Endothelial cell of umbilical vein (primary cell): ENCODE data around the gene DEPDC5.

Source experiments
- CTCF ChIP-seq, 2 donors: IDR thresholded peaks; 1 replicate in 1 of 2; 2 replicates in 1 of 2; pipeline ENCODE4 v1.5.1; 2011; ENCODE audit warnings: low read length in 2 of 2, mild to moderate bottlenecking in 2 of 2, moderate library complexity in 2 of 2, control low read depth in 1 of 2, inconsistent platforms in 1 of 2, low read depth in 1 of 2; ENCODE audit not compliant: insufficient read depth in 1 of 2; ENCODE audit errors: extremely low read depth in 1 of 2
- EZH2 ChIP-seq: IDR thresholded peaks from 2 replicates; pipeline ENCODE4 v1.6.1; 2012; ENCODE audit warnings: borderline replicate concordance, low read depth, mild to moderate bottlenecking, moderate library complexity, low read length, inconsistent platforms; ENCODE audit not compliant: severe bottlenecking
- FOS ChIP-seq: IDR thresholded peaks from 2 replicates; pipeline ENCODE4 v1.6.1; 2011; ENCODE audit warnings: mild to moderate bottlenecking, low read length, moderate library complexity, borderline replicate concordance; ENCODE audit not compliant: insufficient read depth
- JUN ChIP-seq: IDR thresholded peaks from 2 replicates; pipeline ENCODE4 v1.6.1; 2011; ENCODE audit warnings: borderline replicate concordance, low read depth; ENCODE audit not compliant: insufficient read length, insufficient read depth
- MAX ChIP-seq: IDR thresholded peaks from 2 replicates; pipeline ENCODE4 v1.6.1; 2011; ENCODE audit not compliant: insufficient read depth, insufficient read length
- POLR2A ChIP-seq: IDR thresholded peaks from 2 replicates; pipeline ENCODE4 v1.6.1; 2012; ENCODE audit warnings: low read depth, mild to moderate bottlenecking, control low read depth, low read length
- POLR2AphosphoS5 ChIP-seq: IDR thresholded peaks from 2 replicates; pipeline ENCODE4 v1.6.1; 2012; ENCODE audit warnings: low read depth, mild to moderate bottlenecking, control low read depth, low read length, moderate library complexity; ENCODE audit not compliant: insufficient read depth

GRCh38 chr22:31843526-31843925 is 89.7 kb downstream of the DEPDC5 start:
- TF ChIP-seq JUN (no peak), CTCF (IDR thresholded peaks at IDR 0.05; ENCODE audit: extremely low read depth in 1 of 2, insufficient read depth in 1 of 2, low read depth in 1 of 2, low read length in 2 of 2) (no peak), FOS (no peak), POLR2AphosphoS5 (no peak), EZH2 (no peak), POLR2A (no peak), MAX (no peak)
